K562 (cell line): ENCODE results near the gene SACM1L. TPM values are rescaled to one million over a fixed set of nuclear protein-coding genes. Genes with fewer than 3 reads are reported as not detected.

Source experiments
- ATAC-seq: fragments of 200-7000 bp; cut with Tn5 transposase; 3 replicates; pipeline ENCODE4 v1.9.1; 2020; ENCODE audit warnings: moderate library complexity
- BruUV-seq: library from RNA; stranded (reverse); fragments of 400-500 nt; replicated peaks from 2 replicates; lab custom pipeline; 2021; lab: Mats Ljungman, UMichigan
- CTCF ChIA-PET: fragments of 300-600 bp; formaldehyde crosslinking; extraction: SDS; loops from one replicate; lab custom pipeline; 2021; ENCODE audit warnings: low intra/inter-chr PET ratio; lab: Yijun Ruan, JAX
- POLR2A ChIA-PET: fragments of 300-600, 350-650 bp; sonication (Branson Sonifier 250); formaldehyde crosslinking; extraction: SDS; loops from one replicate; lab custom pipeline; 2021; ENCODE audit warnings: antibody characterized with exemption, inconsistent platforms; lab: Yijun Ruan, JAX
- DNase-seq, 4 experiments: peaks; one replicate each; pipeline versions ENCODE4 v3.0.0 to v3.0.0-alpha.2; 2011 to 2018; ENCODE audit warnings: low spot score in 3 of 4, mixed read lengths in 3 of 4; ENCODE audit errors: extremely low read depth in 1 of 4
- FAIRE-seq: peaks from 2 replicates; lab custom pipeline; 2011; peaks lifted over from hg19 to GRCh38; lab: Jason Lieb, UNC
- H2AFZ ChIP-seq: 2 replicates; pipeline ENCODE4 v1.6.0; 2011; ENCODE audit warnings: low read depth, low read length, control low read depth, inconsistent platforms
- H3K27ac ChIP-seq: fragments of 200-600 bp; 3 replicates; pipeline ENCODE4 v1.8.0; 2011; ENCODE audit warnings: low read depth, mild to moderate bottlenecking, control low read depth, inconsistent platforms, low read length, moderate library complexity, mixed read lengths; ENCODE audit errors: extremely low read depth
- H3K27me3 ChIP-seq, 2 experiments: fragments of 300-600 bp in 1 of 2; 2 replicates in 1 of 2; 3 replicates in 1 of 2; pipeline versions ENCODE4 v1.6.0 to v1.8.0; 2011; ENCODE audit warnings: inconsistent platforms in 2 of 2, low read length in 2 of 2, mild to moderate bottlenecking in 1 of 2, mixed read lengths in 1 of 2, moderate library complexity in 1 of 2; ENCODE audit not compliant: control insufficient read depth in 2 of 2, insufficient read depth in 2 of 2
- H3K36me3 ChIP-seq: fragments of 300-600 bp; 3 replicates; pipeline ENCODE4 v1.8.0; 2011; ENCODE audit warnings: mild to moderate bottlenecking, low read length, inconsistent platforms; ENCODE audit not compliant: control insufficient read depth, insufficient read depth
- H3K4me1 ChIP-seq, 2 experiments: fragments of 200-600 bp in 1 of 2; replicated peaks in 1 of 2; 2 replicates in 1 of 2; 3 replicates in 1 of 2; pipeline versions ENCODE4 v1.5.1 to v1.8.0; 2011; ENCODE audit warnings: inconsistent platforms in 2 of 2, low read length in 2 of 2, mild to moderate bottlenecking in 1 of 2, mixed read lengths in 1 of 2, moderate library complexity in 1 of 2; ENCODE audit not compliant: control insufficient read depth in 2 of 2, insufficient read depth in 2 of 2
- H3K4me2 ChIP-seq: 2 replicates; pipeline ENCODE4 v1.6.1; 2011; ENCODE audit warnings: low read length, control low read depth, inconsistent platforms, mixed read lengths; ENCODE audit not compliant: insufficient read depth
- H3K4me3 ChIP-seq: fragments of 200-600 bp; sonication (generic), shearing (Covaris generic); 2 replicates; pipeline ENCODE4 v1.5.1; 2016; ENCODE audit warnings: control low read depth, inconsistent platforms
- H3K79me2 ChIP-seq: fragments of 200-600 bp; 3 replicates; pipeline ENCODE4 v1.8.0; 2011; ENCODE audit warnings: low read length, inconsistent platforms; ENCODE audit not compliant: control insufficient read depth, insufficient read depth
- H3K9ac ChIP-seq, 2 experiments: 2 replicates each; pipeline versions ENCODE4 v1.6.0 to v1.6.1; 2011; ENCODE audit warnings: low read depth in 2 of 2, low read length in 2 of 2, control low read depth in 1 of 2, inconsistent platforms in 1 of 2, mild to moderate bottlenecking in 1 of 2, mixed read lengths in 1 of 2; ENCODE audit not compliant: insufficient read depth in 1 of 2
- H3K9me1 ChIP-seq: one replicate; pipeline ENCODE4 v1.6.0; 2011; ENCODE audit warnings: inconsistent platforms, mild to moderate bottlenecking, low read length, moderate library complexity; ENCODE audit not compliant: control insufficient read depth, insufficient read depth
- H3K9me3 ChIP-seq: replicated peaks from 2 replicates; pipeline ENCODE4 v1.5.1; 2011; ENCODE audit warnings: low read depth, low read length, inconsistent platforms; ENCODE audit not compliant: control insufficient read depth, insufficient read depth
- H4K20me1 ChIP-seq: replicated peaks from 2 replicates; pipeline ENCODE4 v1.6.1; 2011; ENCODE audit warnings: low read length, inconsistent platforms, mixed read lengths; ENCODE audit not compliant: control insufficient read depth, insufficient read depth
- ATF4 ChIP-seq: fragments of 450-650 bp; formaldehyde crosslinking; IDR thresholded peaks from 2 replicates; pipeline ENCODE4 v1.4.0; 2022; ENCODE audit warnings: mild to moderate bottlenecking, moderate library complexity
- CHAMP1 ChIP-seq: fragments of 450-650 bp; IDR thresholded peaks from 2 replicates; pipeline ENCODE4 v1.6.1; 2016; ENCODE audit warnings: mild to moderate bottlenecking
- MAZ ChIP-seq, 2 experiments: fragments of 450-650 bp in 1 of 2; sonication (generic) in 1 of 2; formaldehyde crosslinking; IDR thresholded peaks in 1 of 2; conservative IDR thresholded peaks in 1 of 2; 2 replicates each; pipeline versions ENCODE4 v1.4.0 to v1.5.0; 2020; ENCODE audit warnings: mild to moderate bottlenecking in 1 of 2, missing genetic modification reagents in 1 of 2
- SPI1 ChIP-seq: IDR thresholded peaks from 2 replicates; pipeline ENCODE4 v1.6.1; 2011; ENCODE audit warnings: low read depth, low read length, control low read depth, borderline replicate concordance
- TAL1 ChIP-seq: fragments of 450-650 bp; IDR thresholded peaks from 2 replicates; pipeline ENCODE4 v1.6.1; 2016; ENCODE audit warnings: mild to moderate bottlenecking
- TRIM25 ChIP-seq: fragments of 450-650 bp; IDR thresholded peaks from 2 replicates; pipeline ENCODE4 v1.7.0; 2016; ENCODE audit warnings: borderline replicate concordance
- WGBS: fragments of 100-300 bp; shearing (Covaris generic); methylation state at CpG from one replicate; pipeline ENCODE4 v1.1.6; 2016; ENCODE audit warnings: low coverage, mixed read lengths; ENCODE audit not compliant: insufficient coverage; ENCODE audit errors: missing lambda C conversion rate; 5-methylcytosine and 5-hydroxymethylcytosine counted together
- in situ Hi-C: fragments of 300-500 bp; cut with MboI; formaldehyde crosslinking; loops from 4 replicates; pipeline ENCODE4 v1.15.0; 2018; ENCODE audit warnings: inconsistent platforms, mixed read lengths
- intact Hi-C: fragments of 100-400 bp; cut with micrococcal nuclease; formaldehyde crosslinking; loops from 2 replicates; pipeline ENCODE4 v1.14.2; 2022
- polyA plus RNA-seq, 8 experiments: library from polyadenylated mRNA; depleted of rRNA in 4 of 8; stranded (reverse) in 5 of 8; unstranded in 3 of 8; fragments of >200 nt; fragmentation: Nextera tagmentation in 2 of 8; fragmentation: Illumina TruSeq in 1 of 8; extraction: Ambion mirVana in 2 of 8; extraction: Trizol in 1 of 8; gene quantifications; 2 replicates each; pipeline versions ENCODE4 v1.2.1 to v1.2.3, GENCODE V29; 2011 to 2014; ENCODE audit warnings: inconsistent platforms in 1 of 8, missing spikeins in 1 of 8
- total RNA-seq, 7 experiments: library from RNA; depleted of rRNA in 6 of 7; stranded (reverse); fragments of >200 nt in 6 of 7; fragmentation: Illumina TruSeq in 2 of 7; extraction: Trizol in 2 of 7; gene quantifications; 2 replicates each; pipeline versions ENCODE4 v1.2.1 to v1.2.3, GENCODE V29; 2011 to 2021; ENCODE audit warnings: low replicate concordance in 1 of 7

Gene SACM1L
- total and polyA plus RNA-seq, 9 of the 15 experiments (the other 6 are each of a cell fraction or from before 2014, with no cell fraction given): 25.7 to 67.2 (median 40.3) TPM

- TF ChIP-seq CHAMP1: peak; percentile 80
- TF ChIP-seq, all 486 proteins: peak for 114
These were observed 49.1 kb upstream of the SACM1L start (continued) for GRCh38 chr3:45640091-45640507.

- intact Hi-C loops: loop anchor here (5.0 kb wide), 1 partner anchor 49 kb away; the partner anchor contains the start of gene LIMD1
- no peak for DNase-seq
- H3K4me1 ChIP-seq: peaks cover 5 to 16% of the 10 kb centered on the region in 2 experiments; a peak in 4 of 5 replicates
- peaks cover 24% of the 10 kb centered on the region for H3K79me2 ChIP-seq
- BruUV-seq: no TSS peak
- no peak for FAIRE-seq
- peak overlapping the region; percentile 53 for H3K27ac ChIP-seq
- no peak; the same call in 2 of the 3 replicates for ATAC-seq
- H2AFZ ChIP-seq: no peak overlapping the region
- in situ Hi-C loops: no loop called here
- H3K4me2 ChIP-seq: no peak overlapping the region
- no peaks in the 10 kb centered on the region for H3K9me1 ChIP-seq
- H4K20me1 ChIP-seq: no peaks in the 10 kb centered on the region
- POLR2A ChIA-PET: interaction anchor here (1.1 to 1.6 kb wide), 2 partner anchors 19 to 46 kb away, joined by 4 to 7 read pairs; partner anchors contain the start of gene LIMD1
- peaks cover 39% of the 10 kb centered on the region; the same call in 2 of the 3 replicates for H3K36me3 ChIP-seq
- H3K9ac ChIP-seq: peak overlapping the region in 1 of 2 experiments; percentile 38; a peak in 1 of 4 replicates
- 84% methylated on average over 3 of the region's 4 CpGs for WGBS
- no peaks in the 10 kb centered on the region for H3K27me3 ChIP-seq
- H3K9me3 ChIP-seq: no peaks in the 10 kb centered on the region
- CTCF ChIA-PET: no interaction called here
- no peak overlapping the region for H3K4me3 ChIP-seq
- no peak for TF ChIP-seq MAZ (CRISPR knock-in tag; conservative IDR thresholded peaks at IDR 0.05 in 1 of 2, IDR thresholded peaks at IDR 0.05 in 1 of 2)
- no peak for TF ChIP-seq TAL1
- TF ChIP-seq ATF4 (CRISPR knock-in tag): no peak
- peak; percentile 67 for TF ChIP-seq SPI1
- TF ChIP-seq TRIM25: no peak
These were observed 48.4 kb upstream of the SACM1L start for GRCh38 chr3:45640724-45641361.
